GM19240 (cell line): ENCODE results near the gene TFDP2.
"Not testable (repeated sequence)": the region's sequence is repeated elsewhere in the genome, so short reads cannot be mapped to it uniquely, and the experiment has no call there.

Experiments used
- DNase-seq: peaks from one replicate; pipeline ENCODE4 v3.0.0; 2011; ENCODE audit warnings: low spot score; ENCODE audit not compliant: insufficient read length

Gene TFDP2

DNA sequence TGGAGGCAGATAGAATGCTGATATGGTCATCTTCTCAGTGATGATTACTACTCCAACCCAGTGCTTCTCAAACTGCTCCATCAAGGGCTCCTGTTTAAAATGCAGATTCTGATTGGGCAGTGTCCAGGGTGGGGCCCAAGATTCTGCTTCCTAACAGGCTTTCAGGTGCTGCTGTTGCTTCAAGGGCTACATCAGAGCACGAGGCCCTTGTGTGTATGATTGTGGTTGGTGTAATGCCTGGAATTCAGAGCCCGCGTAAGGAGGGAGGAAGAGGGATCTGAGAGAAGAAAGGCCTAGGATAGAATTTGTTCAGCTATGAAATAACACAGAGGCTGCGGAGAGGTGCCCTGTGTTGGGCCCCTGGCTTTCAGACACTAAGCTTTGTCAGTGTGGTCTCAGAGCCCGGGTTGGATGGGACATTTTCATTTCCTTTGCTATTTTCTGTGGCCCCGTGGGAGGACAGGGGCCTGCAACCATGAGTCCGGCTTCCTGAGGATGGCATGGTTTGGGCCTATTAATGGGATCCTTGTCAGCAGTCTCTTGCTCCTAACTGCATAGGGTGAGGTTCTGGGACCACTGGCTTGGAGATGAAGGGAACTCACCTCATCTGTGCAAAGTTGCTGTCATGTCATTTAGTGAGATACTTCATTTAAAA, 219.9 kb downstream of the TFDP2 start:
- DNase-seq: no peak

- no peak for DNase-seq
Measured at GRCh38 chr3:141928631-141929270, 220.6 kb downstream of the TFDP2 start.

GRCh38 chr3:141926929-141927328, 222.4 kb downstream of the TFDP2 start:
- no peak for DNase-seq

DNA sequence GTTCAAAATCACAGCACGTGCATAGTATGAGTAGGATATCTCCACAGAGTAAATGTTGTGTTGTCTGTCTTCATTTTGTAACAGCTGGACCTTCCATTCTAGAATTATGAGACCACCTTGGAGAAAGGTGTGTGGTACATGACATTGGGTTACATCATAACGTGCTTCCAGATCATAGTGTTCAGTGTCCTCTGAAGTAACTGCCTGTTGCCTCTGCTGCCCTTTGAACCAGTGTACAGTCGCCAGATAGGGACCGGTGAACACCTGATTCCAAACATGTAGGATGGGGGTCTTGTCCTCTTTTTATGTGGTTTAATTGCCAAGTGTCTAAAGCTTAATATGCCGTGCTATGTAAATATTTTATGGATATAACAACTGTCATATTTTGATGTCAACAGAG, 223.7 kb downstream of the TFDP2 start:
- DNase-seq: not testable (repeated sequence)

DNA sequence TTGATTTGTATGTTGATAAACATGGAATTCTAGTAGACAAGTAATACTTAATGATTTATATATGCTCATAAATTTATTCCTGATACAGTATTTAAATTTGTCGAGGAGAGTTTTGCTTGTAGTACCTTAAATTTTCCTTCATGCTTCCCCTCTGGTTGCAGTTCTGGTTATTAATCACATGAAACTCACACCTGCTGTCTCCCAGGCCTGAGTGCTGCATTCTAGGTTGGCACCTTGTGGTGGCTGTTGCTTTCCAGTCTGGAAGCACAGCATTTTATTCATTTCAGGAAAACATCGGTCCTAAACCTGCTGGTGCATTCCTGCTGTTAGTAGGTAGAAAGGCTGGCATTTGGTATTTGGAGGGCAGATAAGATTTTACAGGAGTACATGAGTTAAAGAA, 228.0 kb downstream of the TFDP2 start:
- DNase-seq: no peak

- DNase-seq: no peak
Measured at GRCh38 chr3:141920701-141921100, 228.6 kb downstream of the TFDP2 start.

DNA sequence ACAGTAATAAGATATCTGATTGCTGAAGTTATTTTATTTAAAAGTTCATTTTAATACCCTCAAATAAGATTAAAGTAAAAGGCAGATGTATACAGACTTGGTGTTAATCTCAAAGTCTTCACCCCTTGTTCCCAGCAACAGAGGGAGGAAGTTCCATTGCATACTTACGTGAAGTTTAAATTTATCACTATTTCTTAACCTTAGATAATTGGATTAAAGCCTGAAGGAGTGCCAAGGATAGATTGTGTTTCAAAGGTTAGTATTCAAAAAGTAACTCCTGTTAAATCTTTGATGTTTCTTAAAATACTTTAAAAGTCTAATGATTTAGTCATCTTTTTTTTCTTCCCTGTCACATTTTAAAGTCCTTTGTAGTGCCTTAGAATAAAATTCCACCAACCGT, 233.6 kb downstream of the TFDP2 start:
- no peak for DNase-seq

- DNase-seq: no peak
Measured at GRCh38 chr3:141915016-141915415, 234.3 kb downstream of the TFDP2 start.

DNA sequence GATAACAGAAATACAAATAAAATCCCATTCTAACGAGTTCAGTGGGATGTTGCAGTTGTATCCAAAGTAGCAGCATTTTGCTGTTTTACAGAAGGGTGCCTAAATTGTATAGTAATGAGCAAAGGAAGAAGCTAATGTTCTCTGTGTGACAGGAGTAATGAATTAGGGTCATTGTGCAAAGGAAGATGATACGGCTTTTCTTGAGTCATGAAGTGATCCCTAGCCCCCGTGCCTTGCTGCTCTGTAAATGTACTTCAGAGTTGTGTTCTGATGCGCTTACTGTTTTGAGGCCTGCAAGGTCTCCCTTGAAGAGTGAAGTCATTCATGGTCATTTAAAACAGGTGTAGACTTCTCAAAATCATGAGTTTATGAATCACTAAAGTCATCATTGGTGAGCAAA, 235.0 kb downstream of the TFDP2 start:
- no peak for DNase-seq

- DNase-seq: no peak
Measured at GRCh38 chr3:141913150-141913811, 236.1 kb downstream of the TFDP2 start.

GRCh38 chr3:141909986-141910385, 239.4 kb downstream of the TFDP2 start:
- not testable (repeated sequence) for DNase-seq

- DNase-seq: no peak
Measured at GRCh38 chr3:141909408-141909807, 239.9 kb downstream of the TFDP2 start.

DNA sequence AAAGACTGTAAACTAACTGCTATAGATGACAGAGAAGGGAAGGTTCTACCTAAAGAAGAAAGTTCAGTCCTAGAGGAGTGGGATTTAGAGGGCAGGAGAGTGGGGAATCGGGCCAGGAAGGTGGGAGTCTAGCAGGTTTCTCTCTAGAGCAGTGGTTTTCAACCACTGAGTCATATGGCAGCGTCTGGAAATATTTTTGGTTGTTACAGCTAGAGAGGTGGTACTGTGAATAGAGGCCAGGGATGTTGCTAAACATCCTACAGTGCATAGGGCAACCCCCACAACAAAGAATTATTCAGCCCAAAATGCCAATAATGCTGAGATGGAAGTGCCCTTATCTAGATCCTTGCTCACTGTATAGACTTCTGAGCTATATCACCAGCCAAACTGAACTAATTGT, 244.2 kb downstream of the TFDP2 start:
- DNase-seq: no peak

DNA sequence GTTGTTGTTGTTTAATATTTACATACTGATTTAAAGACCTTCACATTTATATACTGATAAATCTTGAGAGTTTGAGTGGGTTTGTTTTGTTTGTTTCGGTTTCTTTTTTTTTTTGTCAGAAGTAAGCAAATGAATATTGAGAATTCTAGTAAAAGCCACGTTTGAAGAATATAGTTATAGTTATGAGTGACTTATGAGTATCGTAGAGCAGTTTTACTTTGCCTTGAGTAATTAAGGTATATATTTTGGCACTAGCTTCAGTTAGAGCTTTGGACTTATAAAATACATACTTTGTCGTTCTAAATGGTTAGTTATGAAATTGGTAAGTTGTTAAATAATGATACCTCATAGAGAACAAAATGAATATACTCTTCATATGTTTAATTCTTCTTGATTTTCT, 245.1 kb downstream of the TFDP2 start:
- no peak for DNase-seq

DNA sequence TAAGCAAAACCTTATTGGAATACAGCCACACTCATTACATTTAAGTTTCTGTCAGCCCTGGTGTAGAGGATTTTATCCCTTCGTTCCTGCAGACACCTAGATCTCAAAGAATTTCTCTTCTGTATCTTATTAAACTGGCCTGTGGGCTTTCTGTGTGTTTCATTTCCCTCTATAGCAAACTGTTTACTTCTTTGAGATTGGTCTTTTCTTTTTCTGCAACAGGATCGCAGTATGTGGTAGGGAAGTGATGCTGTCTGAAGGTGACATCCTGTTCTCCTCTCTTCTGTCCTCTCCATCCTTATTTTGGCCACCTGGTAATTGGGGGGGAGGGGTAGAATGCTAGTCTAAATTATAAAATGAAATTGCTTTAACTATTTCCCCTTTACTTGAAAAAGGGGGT, 247.4 kb downstream of the TFDP2 start:
- no peak for DNase-seq

GRCh38 chr3:141900343-141900742, 249.0 kb downstream of the TFDP2 start:
- no peak for DNase-seq

DNA sequence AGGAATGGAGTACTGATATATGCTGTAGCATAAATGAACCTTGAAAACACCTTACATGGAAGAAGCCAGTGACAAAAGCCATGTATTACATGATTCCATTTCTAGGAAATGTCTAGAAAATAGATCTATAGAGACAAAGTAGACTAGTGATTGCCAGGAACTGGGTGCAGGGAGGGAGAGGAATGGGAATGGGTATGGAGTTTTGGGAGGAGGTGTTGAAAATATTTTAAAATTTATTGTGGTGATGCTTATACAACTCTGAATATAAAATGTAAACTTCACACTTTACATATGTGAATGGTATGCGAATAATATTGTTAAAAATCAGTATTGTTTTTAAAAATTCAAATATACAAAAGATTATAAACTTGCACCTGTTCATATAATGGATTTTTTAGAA, 250.4 kb downstream of the TFDP2 start:
- DNase-seq: no peak

DNA sequence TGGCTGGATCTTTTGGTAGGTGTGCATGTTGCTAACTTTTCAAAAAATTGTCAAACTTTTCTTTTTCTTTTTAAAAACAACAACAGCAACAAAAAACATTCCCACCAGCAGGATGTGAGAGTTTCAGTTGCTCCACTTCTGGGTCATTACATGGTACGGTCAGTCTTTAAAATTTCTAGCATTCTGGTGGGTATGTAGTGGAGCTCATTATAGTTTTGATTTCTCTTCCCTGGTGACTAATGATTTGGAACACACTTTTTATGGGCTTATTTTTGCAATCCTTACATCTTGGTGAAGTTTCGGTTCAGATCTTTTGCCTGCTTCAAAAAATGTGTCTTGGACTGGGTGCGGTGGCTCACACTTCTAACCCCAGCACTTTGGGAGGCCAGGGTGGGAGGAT, 253.6 kb downstream of the TFDP2 start:
- DNase-seq: no peak

DNA sequence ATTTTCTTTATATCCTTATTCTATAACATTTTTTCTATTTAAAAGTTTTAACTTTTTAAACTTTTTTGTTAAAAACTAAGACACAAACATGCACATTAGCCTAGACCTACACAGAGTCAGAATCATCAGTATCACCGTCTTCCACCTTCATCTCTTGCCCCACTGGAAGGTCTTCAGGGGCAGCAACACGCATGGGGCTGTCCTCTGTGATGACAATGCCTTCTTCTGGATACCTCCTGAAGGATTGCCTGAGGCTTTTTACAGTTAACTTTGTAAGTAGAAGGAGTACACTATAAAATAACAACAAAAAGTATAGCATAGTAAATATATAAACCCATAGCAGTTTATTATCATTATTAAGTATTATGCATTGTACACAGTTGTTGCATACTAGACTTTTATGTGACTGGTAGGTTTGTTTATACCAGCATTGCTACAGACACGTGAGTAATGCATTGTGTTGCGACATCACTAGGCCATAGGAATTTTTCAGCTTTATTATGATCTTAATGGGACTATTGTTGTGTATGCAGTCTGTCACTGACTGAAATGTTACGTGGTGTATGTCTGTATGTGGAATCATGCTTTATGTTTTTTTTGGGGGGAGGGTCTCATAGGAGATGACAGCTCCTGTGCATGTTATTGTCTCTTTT, 254.7 kb downstream of the TFDP2 start:
- no peak for DNase-seq
